Naive B cell (primary cell): Measurements from ENCODE around the gene RELN. TPM values are rescaled to one million over a fixed set of nuclear protein-coding genes. Genes with fewer than 3 reads are reported as not detected.

Experiments used
- ATAC-seq, 2 donors: fragments of 150-1000 bp; cut with Tn5 transposase; 2 replicates each; pipeline ENCODE4 v1.10.0; 2021; ENCODE audit warnings: low read depth in 2 of 2, mild to moderate bottlenecking in 2 of 2, moderate library complexity in 2 of 2
- DNase-seq: peaks from one replicate; pipeline ENCODE4 v3.0.0; 2022
- H3K27ac Mint-ChIP-seq, 6 donors: one replicate each; pipeline ENCODE4 v1.8.0; 2020 to 2022; ENCODE audit warnings: mild to moderate bottlenecking in 6 of 6, mixed read lengths in 6 of 6, moderate library complexity in 5 of 6, inconsistent platforms in 2 of 6
- H3K27me3 Mint-ChIP-seq, 3 donors: one replicate each; pipeline ENCODE4 v1.8.0; 2021 to 2022; ENCODE audit warnings: mixed read lengths in 3 of 3, mild to moderate bottlenecking in 1 of 3
- H3K36me3 Mint-ChIP-seq, 2 donors: one replicate each; pipeline ENCODE4 v1.8.0; 2020 to 2022; ENCODE audit warnings: mixed read lengths in 2 of 2, inconsistent platforms in 1 of 2, mild to moderate bottlenecking in 1 of 2
- H3K4me1 Mint-ChIP-seq, 3 donors: one replicate each; pipeline ENCODE4 v1.8.0; 2020 to 2022; ENCODE audit warnings: mixed read lengths in 3 of 3, inconsistent platforms in 1 of 3, mild to moderate bottlenecking in 1 of 3, moderate library complexity in 1 of 3
- H3K4me3 Mint-ChIP-seq, 8 donors: one replicate each; pipeline ENCODE4 v1.8.0; 2020 to 2022; ENCODE audit warnings: mild to moderate bottlenecking in 8 of 8, mixed read lengths in 8 of 8, moderate library complexity in 8 of 8, inconsistent platforms in 2 of 8
- H3K9me3 Mint-ChIP-seq, 7 donors: one replicate each; pipeline ENCODE4 v1.8.0; 2020 to 2022; ENCODE audit warnings: mixed read lengths in 7 of 7, mild to moderate bottlenecking in 5 of 7, inconsistent platforms in 2 of 7, moderate library complexity in 1 of 7
- polyA plus RNA-seq, 6 donors: library from polyadenylated mRNA; unstranded; fragments of 300-500 nt; fragmentation: Illumina TruSeq; gene quantifications; one replicate each; pipeline ENCODE4 v1.2.3, GENCODE V29; 2021; ENCODE audit warnings: low read depth in 6 of 6

The RELN gene
- polyA plus RNA-seq, 6 donors from 2014 or later, result not detected

GRCh38 chr7:103813970-103814369 lies 175.5 kb downstream of the RELN start:
- no peaks in the 10 kb centered on the region for H3K36me3 Mint-ChIP-seq
- ATAC-seq (no peak), DNase-seq (no peak)
- H3K27ac Mint-ChIP-seq, result no peak overlapping the region
- no peaks in the 10 kb centered on the region for H3K27me3 Mint-ChIP-seq
- peaks cover 0 to 7% (median 0%) of the 10 kb centered on the region in 7 donors for H3K9me3 Mint-ChIP-seq
- H3K4me1 Mint-ChIP-seq, result peaks cover 0 to 5% (median 0%) of the 10 kb centered on the region in 3 donors
- no peak overlapping the region for H3K4me3 Mint-ChIP-seq

GRCh38 chr7:103811997-103812396 lies 177.5 kb downstream of the RELN start:
- Mint-ChIP-seq H3K4me3 (no peak overlapping the region), H3K9me3 (peaks cover 0 to 7% (median 0%) of the 10 kb centered on the region in 7 donors), H3K36me3 (no peaks in the 10 kb centered on the region), H3K27ac (no peak overlapping the region), H3K4me1 (peaks cover 0 to 5% (median 0%) of the 10 kb centered on the region in 3 donors), H3K27me3 (no peaks in the 10 kb centered on the region)
- DNase-seq (no peak), ATAC-seq (no peak)

GRCh38 chr7:103811290-103811689 lies 178.2 kb downstream of the RELN start:
- H3K4me3 Mint-ChIP-seq, result no peak overlapping the region
- H3K27me3 Mint-ChIP-seq, result no peaks in the 10 kb centered on the region
- no peak for ATAC-seq
- H3K9me3 Mint-ChIP-seq, result peaks cover 0 to 7% (median 0%) of the 10 kb centered on the region in 7 donors
- no peak overlapping the region for H3K27ac Mint-ChIP-seq
- H3K36me3 Mint-ChIP-seq, result no peaks in the 10 kb centered on the region
- no peak for DNase-seq
- H3K4me1 Mint-ChIP-seq, result peaks cover 0 to 5% (median 0%) of the 10 kb centered on the region in 3 donors

GRCh38 chr7:103810112-103810744 lies 179.2 kb downstream of the RELN start:
- Mint-ChIP-seq H3K4me1 (peaks cover 0 to 5% (median 0%) of the 10 kb centered on the region in 3 donors), H3K27me3 (no peaks in the 10 kb centered on the region), H3K27ac (no peak overlapping the region), H3K36me3 (no peaks in the 10 kb centered on the region), H3K4me3 (no peak overlapping the region), H3K9me3 (peaks cover 0 to 7% (median 0%) of the 10 kb centered on the region in 7 donors)
- DNase-seq (no peak), ATAC-seq (no peak)

- no peak for ATAC-seq
- H3K4me3 Mint-ChIP-seq, result no peak overlapping the region
- H3K4me1 Mint-ChIP-seq, result peaks cover 0 to 5% (median 0%) of the 10 kb centered on the region in 3 donors
- no peaks in the 10 kb centered on the region for H3K36me3 Mint-ChIP-seq
- no peak for DNase-seq
- H3K27ac Mint-ChIP-seq, result peak overlapping the region in 1 of 6 donors; percentile 58
- peaks cover 0 to 7% (median 0%) of the 10 kb centered on the region in 7 donors for H3K9me3 Mint-ChIP-seq
- no peaks in the 10 kb centered on the region for H3K27me3 Mint-ChIP-seq
Measured at GRCh38 chr7:103809229-103809994, 180.0 kb downstream of the RELN start.

GRCh38 chr7:103805346-103805745 lies 184.1 kb downstream of the RELN start:
- Mint-ChIP-seq H3K36me3 (no peaks in the 10 kb centered on the region), H3K9me3 (peaks cover 0 to 7% (median 0%) of the 10 kb centered on the region in 7 donors), H3K27ac (no peak overlapping the region), H3K4me3 (no peak overlapping the region), H3K4me1 (no peaks in the 10 kb centered on the region), H3K27me3 (peaks cover 0 to 7% (median 0%) of the 10 kb centered on the region in 3 donors)
- DNase-seq (no peak), ATAC-seq (no peak)

GRCh38 chr7:103803631-103804030 lies 185.8 kb downstream of the RELN start:
- DNase-seq, result no peak
- Mint-ChIP-seq H3K4me3 (no peak overlapping the region), H3K36me3 (no peaks in the 10 kb centered on the region), H3K4me1 (no peaks in the 10 kb centered on the region), H3K27ac (no peak overlapping the region), H3K9me3 (peaks cover 0 to 2% (median 0%) of the 10 kb centered on the region in 7 donors), H3K27me3 (peaks cover 0 to 7% (median 0%) of the 10 kb centered on the region in 3 donors)
- ATAC-seq, result no peak

- no peaks in the 10 kb centered on the region for H3K4me1 Mint-ChIP-seq
- ATAC-seq (no peak), DNase-seq (no peak)
- H3K27me3 Mint-ChIP-seq, result peaks cover 0 to 7% (median 0%) of the 10 kb centered on the region in 3 donors
- H3K36me3 Mint-ChIP-seq, result no peaks in the 10 kb centered on the region
- no peak overlapping the region for H3K4me3 Mint-ChIP-seq
- peaks cover 0 to 2% (median 0%) of the 10 kb centered on the region in 7 donors for H3K9me3 Mint-ChIP-seq
- no peak overlapping the region for H3K27ac Mint-ChIP-seq
Measured at GRCh38 chr7:103799298-103799697, 190.2 kb downstream of the RELN start.

- H3K9me3 Mint-ChIP-seq, result peaks cover 0 to 2% (median 0%) of the 10 kb centered on the region in 7 donors
- H3K4me1 Mint-ChIP-seq, result no peaks in the 10 kb centered on the region
- no peaks in the 10 kb centered on the region for H3K36me3 Mint-ChIP-seq
- ATAC-seq (no peak), DNase-seq (no peak)
- H3K27ac Mint-ChIP-seq, result no peak overlapping the region
- H3K27me3 Mint-ChIP-seq, result peaks cover 0 to 7% (median 0%) of the 10 kb centered on the region in 3 donors
- no peak overlapping the region for H3K4me3 Mint-ChIP-seq
Measured at GRCh38 chr7:103797647-103798307, 191.7 kb downstream of the RELN start.

- peaks cover 0 to 4% (median 2%) of the 10 kb centered on the region in 7 donors for H3K9me3 Mint-ChIP-seq
- no peak overlapping the region for H3K4me3 Mint-ChIP-seq
- no peak for DNase-seq
- H3K36me3 Mint-ChIP-seq, result no peaks in the 10 kb centered on the region
- H3K27ac Mint-ChIP-seq, result no peak overlapping the region
- H3K4me1 Mint-ChIP-seq, result no peaks in the 10 kb centered on the region
- peaks cover 0 to 7% (median 0%) of the 10 kb centered on the region in 3 donors for H3K27me3 Mint-ChIP-seq
- ATAC-seq, result no peak
Measured at GRCh38 chr7:103796327-103796962, 193.0 kb downstream of the RELN start.

- Mint-ChIP-seq H3K9me3 (peaks cover 0 to 9% (median 2%) of the 10 kb centered on the region in 7 donors), H3K27me3 (peaks cover 0 to 2% (median 0%) of the 10 kb centered on the region in 3 donors), H3K36me3 (no peaks in the 10 kb centered on the region), H3K4me3 (no peak overlapping the region), H3K4me1 (no peaks in the 10 kb centered on the region), H3K27ac (no peak overlapping the region)
- DNase-seq (no peak), ATAC-seq (no peak)
Measured at GRCh38 chr7:103795787-103796186, 193.7 kb downstream of the RELN start.

- H3K4me3 Mint-ChIP-seq, result no peak overlapping the region
- H3K4me1 Mint-ChIP-seq, result no peaks in the 10 kb centered on the region
- ATAC-seq (no peak), DNase-seq (no peak)
- no peaks in the 10 kb centered on the region for H3K36me3 Mint-ChIP-seq
- H3K27ac Mint-ChIP-seq, result no peak overlapping the region
- H3K9me3 Mint-ChIP-seq, result peaks cover 0 to 10% (median 3%) of the 10 kb centered on the region in 7 donors
- no peaks in the 10 kb centered on the region for H3K27me3 Mint-ChIP-seq
Measured at GRCh38 chr7:103795107-103795506, 194.4 kb downstream of the RELN start.

- H3K27ac Mint-ChIP-seq, result no peak overlapping the region
- H3K4me3 Mint-ChIP-seq, result no peak overlapping the region
- no peaks in the 10 kb centered on the region for H3K4me1 Mint-ChIP-seq
- H3K27me3 Mint-ChIP-seq, result no peaks in the 10 kb centered on the region
- no peak for ATAC-seq
- DNase-seq, result no peak
- peaks cover 0 to 10% (median 3%) of the 10 kb centered on the region in 7 donors for H3K9me3 Mint-ChIP-seq
- H3K36me3 Mint-ChIP-seq, result no peaks in the 10 kb centered on the region
Measured at GRCh38 chr7:103794424-103794823, 195.0 kb downstream of the RELN start.
